GM13976 (cell line): ENCODE results near the gene NDUFV1.

Experiments used
- DNase-seq: peaks from one replicate; pipeline ENCODE4 v3.0.0; 2012; ENCODE audit warnings: low spot score
- in situ Hi-C: fragments of 300-500 bp; cut with MboI; formaldehyde crosslinking; loops from one replicate; pipeline ENCODE4 v1.12.0; 2022; ENCODE audit warnings: low sequenced_read_pairs, mixed read lengths, inconsistent platforms; ENCODE audit not compliant: unreplicated experiment
- TF ChIP-seq, protein P1 (sequence below): IDR thresholded peaks from 2 replicates; pipeline ENCODE4 v1.5.1; 2012; ENCODE audit warnings: borderline replicate concordance, mild to moderate bottlenecking; ENCODE audit not compliant: insufficient read depth; ENCODE audit errors: extremely low read depth, missing control alignments, control extremely low read depth

Gene NDUFV1

GRCh38 chr11:67581469-67581868, 25.3 kb upstream of the NDUFV1 start:
- in situ Hi-C loops: no loop called here
- TF ChIP-seq, protein P1, sequence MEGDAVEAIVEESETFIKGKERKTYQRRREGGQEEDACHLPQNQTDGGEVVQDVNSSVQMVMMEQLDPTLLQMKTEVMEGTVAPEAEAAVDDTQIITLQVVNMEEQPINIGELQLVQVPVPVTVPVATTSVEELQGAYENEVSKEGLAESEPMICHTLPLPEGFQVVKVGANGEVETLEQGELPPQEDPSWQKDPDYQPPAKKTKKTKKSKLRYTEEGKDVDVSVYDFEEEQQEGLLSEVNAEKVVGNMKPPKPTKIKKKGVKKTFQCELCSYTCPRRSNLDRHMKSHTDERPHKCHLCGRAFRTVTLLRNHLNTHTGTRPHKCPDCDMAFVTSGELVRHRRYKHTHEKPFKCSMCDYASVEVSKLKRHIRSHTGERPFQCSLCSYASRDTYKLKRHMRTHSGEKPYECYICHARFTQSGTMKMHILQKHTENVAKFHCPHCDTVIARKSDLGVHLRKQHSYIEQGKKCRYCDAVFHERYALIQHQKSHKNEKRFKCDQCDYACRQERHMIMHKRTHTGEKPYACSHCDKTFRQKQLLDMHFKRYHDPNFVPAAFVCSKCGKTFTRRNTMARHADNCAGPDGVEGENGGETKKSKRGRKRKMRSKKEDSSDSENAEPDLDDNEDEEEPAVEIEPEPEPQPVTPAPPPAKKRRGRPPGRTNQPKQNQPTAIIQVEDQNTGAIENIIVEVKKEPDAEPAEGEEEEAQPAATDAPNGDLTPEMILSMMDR: no peak
- DNase-seq: no peak

GRCh38 chr11:67582011-67582410, 24.7 kb upstream of the NDUFV1 start:
- in situ Hi-C loops: no loop called here
- DNase-seq: no peak
- TF ChIP-seq, protein P1: no peak

- TF ChIP-seq, protein P1: peak; percentile 74
- in situ Hi-C loops: no loop called here
- peak; percentile 93 for DNase-seq
Observed at GRCh38 chr11:67583247-67584204, 23.2 kb upstream of the NDUFV1 start, which contains the start of gene GSTP1. TSS of gene GSTP1 (plus strand) at chr11:67583812. CDS start at chr11:67583844, 32 bp downstream.

DNA sequence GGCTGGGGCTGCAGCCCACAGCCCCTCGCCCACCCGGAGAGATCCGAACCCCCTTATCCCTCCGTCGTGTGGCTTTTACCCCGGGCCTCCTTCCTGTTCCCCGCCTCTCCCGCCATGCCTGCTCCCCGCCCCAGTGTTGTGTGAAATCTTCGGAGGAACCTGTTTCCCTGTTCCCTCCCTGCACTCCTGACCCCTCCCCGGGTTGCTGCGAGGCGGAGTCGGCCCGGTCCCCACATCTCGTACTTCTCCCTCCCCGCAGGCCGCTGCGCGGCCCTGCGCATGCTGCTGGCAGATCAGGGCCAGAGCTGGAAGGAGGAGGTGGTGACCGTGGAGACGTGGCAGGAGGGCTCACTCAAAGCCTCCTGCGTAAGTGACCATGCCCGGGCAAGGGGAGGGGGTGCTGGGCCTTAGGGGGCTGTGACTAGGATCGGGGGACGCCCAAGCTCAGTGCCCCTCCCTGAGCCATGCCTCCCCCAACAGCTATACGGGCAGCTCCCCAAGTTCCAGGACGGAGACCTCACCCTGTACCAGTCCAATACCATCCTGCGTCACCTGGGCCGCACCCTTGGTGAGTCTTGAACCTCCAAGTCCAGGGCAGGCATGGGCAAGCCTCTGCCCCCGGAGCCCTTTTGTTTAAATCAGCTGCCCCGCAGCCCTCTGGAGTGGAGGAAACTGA, 22.4 kb upstream of the NDUFV1 start:
- TF ChIP-seq, protein P1: no peak
- in situ Hi-C loops: no loop called here
- DNase-seq: peak; percentile 53

GRCh38 chr11:67584881-67585873, 21.6 kb upstream of the NDUFV1 start:
- in situ Hi-C loops: no loop called here
- TF ChIP-seq, protein P1: no peak
- DNase-seq: no peak
